Esophagus muscularis mucosa (tissue), 4 donors: Measurements from ENCODE around the gene RFPL3. TPM values are rescaled to one million over a fixed set of nuclear protein-coding genes. Genes with fewer than 3 reads are reported as not detected.

ENCODE experiments used
- DNase-seq: peaks from one replicate; pipeline ENCODE4 v3.0.0-alpha.2; 2017; ENCODE audit errors: extremely low spot score
- H3K27ac ChIP-seq, 4 donors: fragments of 200-600 bp; sonication (generic); replicated peaks in 1 of 4; 1 replicate in 3 of 4; 2 replicates in 1 of 4; pipeline ENCODE4 v1.5.1; 2016 to 2019; ENCODE audit warnings: mild to moderate bottlenecking in 1 of 4
- H3K27me3 ChIP-seq, 4 donors: fragments of 200-600 bp; sonication (generic); one replicate each; pipeline versions ENCODE4 v1.5.1 to v1.6.0; 2016 to 2019
- H3K36me3 ChIP-seq, 4 donors: fragments of 200-600 bp; sonication (generic); one replicate each; pipeline ENCODE4 v1.5.1; 2016 to 2019
- H3K4me1 ChIP-seq, 4 donors: fragments of 200-600 bp; sonication (generic); one replicate each; pipeline ENCODE4 v1.5.1; 2016 to 2019
- H3K4me3 ChIP-seq, 4 donors: fragments of 200-600 bp; sonication (generic); 1 replicate in 2 of 4; 2 replicates in 2 of 4; pipeline ENCODE4 v1.5.1; 2016 to 2019; ENCODE audit warnings: mild to moderate bottlenecking in 4 of 4, moderate library complexity in 1 of 4
- H3K9me3 ChIP-seq, 4 donors: fragments of 200-600 bp; sonication (generic); 1 replicate in 3 of 4; 2 replicates in 1 of 4; pipeline ENCODE4 v1.5.1; 2016 to 2019
- EP300 ChIP-seq: sonication (generic); formaldehyde crosslinking; IDR thresholded peaks from one replicate; pipeline ENCODE4 v1.6.1; 2017; ENCODE audit warnings: antibody characterized with exemption
- POLR2A ChIP-seq: fragments of 450-650 bp; IDR thresholded peaks from one replicate; pipeline ENCODE4 v1.6.1; 2017; ENCODE audit warnings: antibody characterized with exemption, moderate library complexity, mild to moderate bottlenecking, low read depth
- POLR2AphosphoS5 ChIP-seq, 2 donors: sonication (generic); formaldehyde crosslinking; IDR thresholded peaks; one replicate each; pipeline ENCODE4 v1.6.1; 2017; ENCODE audit warnings: antibody characterized with exemption in 2 of 2
- WGBS: methylation state at CpG from one replicate; pipeline ENCODE4 v1.1.5; 2018; 5-methylcytosine and 5-hydroxymethylcytosine counted together
- intact Hi-C: fragments of 100-400 bp; cut with DNase I; formaldehyde crosslinking; loops from one replicate; pipeline ENCODE4 v1.15.1; 2023
- small RNA-seq, 3 donors: library from RNA; depleted of rRNA; stranded (forward); fragments of <200 nt; gene quantifications; one replicate each; pipeline ENCODE3, GENCODE V24; 2016
- total RNA-seq, 4 donors: library from RNA; depleted of rRNA; stranded (reverse); fragments of >200 nt; gene quantifications; one replicate each; pipeline versions ENCODE4 v1.1.0 to v1.2.1, GENCODE V29; 2016
- TF ChIP-seq, protein P1 (sequence below), 3 experiments: fragments of 200-600 bp in 2 of 3; fragments of 450-650 bp in 1 of 3; sonication (generic) in 2 of 3; IDR thresholded peaks; one replicate each; pipeline ENCODE4 v1.5.1; 2017 to 2019; ENCODE audit warnings: antibody characterized with exemption in 3 of 3, mild to moderate bottlenecking in 2 of 3, moderate library complexity in 1 of 3

The RFPL3 gene
- total RNA-seq, 4 donors from 2014 or later, result not detected

DNA sequence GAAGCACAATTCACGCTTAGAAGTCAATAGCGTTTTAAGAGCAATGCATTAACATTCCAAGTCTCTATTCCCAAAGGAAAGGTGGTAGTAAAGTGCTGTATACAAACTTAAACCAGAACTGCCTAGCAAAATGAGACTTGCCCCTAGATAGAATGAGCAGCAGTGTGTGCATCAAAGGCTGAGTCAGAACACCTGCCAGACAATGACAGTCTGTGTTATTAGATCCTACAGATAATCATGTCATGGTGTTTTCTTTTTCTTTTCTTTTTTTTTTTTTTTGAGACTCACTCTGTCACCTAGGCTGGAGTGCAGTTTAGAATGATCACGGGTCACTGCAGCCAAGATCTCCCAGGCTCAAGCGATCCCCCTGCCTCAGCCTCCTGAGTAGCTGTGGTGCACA is 52.8 kb downstream of the RFPL3 start:
- no peaks in the 10 kb centered on the region for H3K27me3 ChIP-seq
- intact Hi-C loops, result loop anchor here (5.0 kb wide), 1 partner anchor 62 kb away; the partner anchor contains the start of gene FBXO7
- WGBS, result 79% methylated on average over 4 of the region's 4 CpGs
- H3K27ac ChIP-seq, result no peak overlapping the region
- peak; percentile 17 for DNase-seq
- H3K4me1 ChIP-seq, result peaks cover 18 to 31% (median 25%) of the 10 kb centered on the region in 4 donors
- peaks cover 20 to 33% (median 29%) of the 10 kb centered on the region in 4 donors for H3K36me3 ChIP-seq
- peak overlapping the region; percentile 64 to 92 (median 84) for H3K4me3 ChIP-seq
- TF ChIP-seq, protein P1, sequence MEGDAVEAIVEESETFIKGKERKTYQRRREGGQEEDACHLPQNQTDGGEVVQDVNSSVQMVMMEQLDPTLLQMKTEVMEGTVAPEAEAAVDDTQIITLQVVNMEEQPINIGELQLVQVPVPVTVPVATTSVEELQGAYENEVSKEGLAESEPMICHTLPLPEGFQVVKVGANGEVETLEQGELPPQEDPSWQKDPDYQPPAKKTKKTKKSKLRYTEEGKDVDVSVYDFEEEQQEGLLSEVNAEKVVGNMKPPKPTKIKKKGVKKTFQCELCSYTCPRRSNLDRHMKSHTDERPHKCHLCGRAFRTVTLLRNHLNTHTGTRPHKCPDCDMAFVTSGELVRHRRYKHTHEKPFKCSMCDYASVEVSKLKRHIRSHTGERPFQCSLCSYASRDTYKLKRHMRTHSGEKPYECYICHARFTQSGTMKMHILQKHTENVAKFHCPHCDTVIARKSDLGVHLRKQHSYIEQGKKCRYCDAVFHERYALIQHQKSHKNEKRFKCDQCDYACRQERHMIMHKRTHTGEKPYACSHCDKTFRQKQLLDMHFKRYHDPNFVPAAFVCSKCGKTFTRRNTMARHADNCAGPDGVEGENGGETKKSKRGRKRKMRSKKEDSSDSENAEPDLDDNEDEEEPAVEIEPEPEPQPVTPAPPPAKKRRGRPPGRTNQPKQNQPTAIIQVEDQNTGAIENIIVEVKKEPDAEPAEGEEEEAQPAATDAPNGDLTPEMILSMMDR (IDR thresholded peaks at IDR 0.05), result no peak
- TF ChIP-seq POLR2AphosphoS5 (IDR thresholded peaks at IDR 0.05), result no peak
- no peak for TF ChIP-seq POLR2A
- no peak for TF ChIP-seq EP300
- H3K9me3 ChIP-seq, result no peaks in the 10 kb centered on the region

Small RNAs within 50 kb of the gene (small RNA-seq; reads per million reads assigned to genes)
- gene AL021937.2, result 0 reads per million in 3 donors
- 0 reads per million in 3 donors for gene IGLVIVOR22-2
- gene RF02171, result 0 reads per million in 3 donors
- 0 reads per million in 3 donors for gene RF02172

Other genes starting within 250 kb of the RFPL3 start
- under 1 TPM in 1 of 4 donors, not detected in 3; 0.26 TPM for gene C22orf42, start 198.6 kb upstream of the RFPL3 start, total RNA-seq
- gene RFPL2, start 152.8 kb upstream of the RFPL3 start, total RNA-seq, result not detected
- gene SLC5A4, start 102.5 kb upstream of the RFPL3 start, total RNA-seq, result 1 to 10 TPM in 1 of 4 donors, under 1 TPM in 2, not detected in 1; 0.19 to 1.2 (median 0.46) TPM
- gene RTCB, start 54.4 kb downstream of the RFPL3 start, total RNA-seq, result 10 to 100 TPM; 46.9 to 71.0 (median 59.1) TPM
- gene BPIFC, start 106.6 kb downstream of the RFPL3 start, total RNA-seq, result not detected
- gene FBXO7, start 116.9 kb downstream of the RFPL3 start, total RNA-seq, result 10 to 100 TPM; 73.6 to 91.4 (median 83.8) TPM